HL-60 (cell line): ENCODE data around the gene GPR89B.
"Not testable (repeated sequence)": the region's sequence is repeated elsewhere in the genome, so short reads cannot be mapped to it uniquely, and the experiment has no call there.

Source experiments
- DNase-seq, 2 experiments: peaks; one replicate each; pipeline ENCODE4 v3.0.0-alpha.2; 2010 to 2020; ENCODE audit warnings: low read depth in 1 of 2, low spot score in 1 of 2
- H3K27ac ChIP-seq: fragments of 250-450 bp; sonication (Bioruptor Pico); replicated peaks from 2 replicates; pipeline ENCODE4 v1.5.1; 2020; ENCODE audit warnings: mild to moderate bottlenecking, moderate library complexity
- H3K27me3 ChIP-seq: fragments of 250-450 bp; sonication (Bioruptor Pico); 2 replicates; pipeline ENCODE4 v1.5.1; 2021; ENCODE audit warnings: mild to moderate bottlenecking, moderate library complexity; ENCODE audit not compliant: insufficient read depth, poor library complexity, severe bottlenecking
- H3K4me3 ChIP-seq: replicated peaks from 2 replicates; pipeline ENCODE4 v1.5.1; 2011; ENCODE audit warnings: mild to moderate bottlenecking, control low read depth, low read length; ENCODE audit not compliant: insufficient read depth
- CTCF ChIP-seq: IDR thresholded peaks from one replicate; pipeline ENCODE4 v1.5.1; 2011; ENCODE audit warnings: low read length, control low read depth, inconsistent platforms; ENCODE audit not compliant: insufficient read depth
- GABPA ChIP-seq: IDR thresholded peaks from 2 replicates; pipeline ENCODE4 v1.6.1; 2012; ENCODE audit warnings: low read depth
- POLR2AphosphoS5 ChIP-seq: IDR thresholded peaks from 2 replicates; pipeline ENCODE4 v1.6.1; 2012; ENCODE audit warnings: low read depth
- REST ChIP-seq: IDR thresholded peaks from 2 replicates; pipeline ENCODE4 v1.6.1; 2012; ENCODE audit warnings: low read depth; ENCODE audit not compliant: insufficient replicate concordance
- SPI1 ChIP-seq: IDR thresholded peaks from 2 replicates; pipeline ENCODE4 v1.6.1; 2012; ENCODE audit warnings: low read depth, mild to moderate bottlenecking, borderline replicate concordance

The GPR89B gene

GRCh38 chr1:147913362-147913942 lies 14.8 kb upstream of the GPR89B start:
- DNase-seq, result no peak
- no peak overlapping the region for H3K27ac ChIP-seq
- peaks cover 6% of the 10 kb centered on the region for H3K27me3 ChIP-seq
- TF ChIP-seq REST (no peak), SPI1 (no peak), CTCF (no peak), GABPA (no peak), POLR2AphosphoS5 (no peak)
- no peak overlapping the region for H3K4me3 ChIP-seq

- DNase-seq, result no peak
- no peak overlapping the region for H3K4me3 ChIP-seq
- H3K27ac ChIP-seq, result no peak overlapping the region
- TF ChIP-seq REST (no peak), POLR2AphosphoS5 (no peak), SPI1 (no peak), CTCF (no peak), GABPA (no peak)
- H3K27me3 ChIP-seq, result peaks cover 6% of the 10 kb centered on the region
Observed at GRCh38 chr1:147919896-147920295, 8.3 kb upstream of the GPR89B start.

GRCh38 chr1:147924813-147925212 lies 3.4 kb upstream of the GPR89B start:
- TF ChIP-seq GABPA (no peak), CTCF (no peak), SPI1 (no peak), REST (no peak), POLR2AphosphoS5 (no peak)
- Histone ChIP-seq H3K27ac (no peak overlapping the region), H3K4me3 (no peak overlapping the region), H3K27me3 (no peaks in the 10 kb centered on the region)
- DNase-seq, result no peak

- not testable (repeated sequence) for H3K4me3 ChIP-seq, DNase-seq, H3K27ac ChIP-seq, H3K27me3 ChIP-seq
Observed at GRCh38 chr1:147927215-147927614, 1.0 kb upstream of the GPR89B start.

GRCh38 chr1:147927689-147928088 lies 531 bp upstream of the GPR89B start:
- not testable (repeated sequence) for H3K27me3 ChIP-seq, H3K4me3 ChIP-seq, DNase-seq, H3K27ac ChIP-seq

GRCh38 chr1:147931137-147931536 lies 2.9 kb downstream of the GPR89B start:
- not testable (repeated sequence) for H3K27ac ChIP-seq, H3K27me3 ChIP-seq, DNase-seq, H3K4me3 ChIP-seq
